ENCODE results near the gene DHTKD1.
"Not testable (repeated sequence)": the region's sequence is repeated elsewhere in the genome, so short reads cannot be mapped to it uniquely, and the experiment has no call there.

Gene DHTKD1

DNA sequence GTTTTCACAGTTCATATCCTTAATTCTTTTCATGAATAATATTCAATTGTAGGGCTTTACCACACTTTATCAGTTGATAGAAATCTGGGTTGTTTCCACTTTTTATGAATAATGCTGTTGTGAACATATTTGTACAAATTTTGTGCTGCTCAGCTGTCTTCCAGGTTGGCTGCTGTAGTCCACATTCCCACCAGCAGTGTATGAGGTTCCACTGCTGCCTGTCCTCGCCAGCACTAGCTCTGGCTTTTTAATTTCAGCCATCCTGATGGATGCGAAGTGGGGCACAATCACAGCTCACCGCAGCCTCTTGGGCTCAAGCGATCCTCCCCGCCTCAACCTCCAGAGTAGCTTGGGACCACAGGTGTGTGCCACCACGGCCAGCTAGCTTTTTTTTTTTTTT is 94.2 kb downstream of the DHTKD1 start:
- TF ChIP-seq, protein P1, sequence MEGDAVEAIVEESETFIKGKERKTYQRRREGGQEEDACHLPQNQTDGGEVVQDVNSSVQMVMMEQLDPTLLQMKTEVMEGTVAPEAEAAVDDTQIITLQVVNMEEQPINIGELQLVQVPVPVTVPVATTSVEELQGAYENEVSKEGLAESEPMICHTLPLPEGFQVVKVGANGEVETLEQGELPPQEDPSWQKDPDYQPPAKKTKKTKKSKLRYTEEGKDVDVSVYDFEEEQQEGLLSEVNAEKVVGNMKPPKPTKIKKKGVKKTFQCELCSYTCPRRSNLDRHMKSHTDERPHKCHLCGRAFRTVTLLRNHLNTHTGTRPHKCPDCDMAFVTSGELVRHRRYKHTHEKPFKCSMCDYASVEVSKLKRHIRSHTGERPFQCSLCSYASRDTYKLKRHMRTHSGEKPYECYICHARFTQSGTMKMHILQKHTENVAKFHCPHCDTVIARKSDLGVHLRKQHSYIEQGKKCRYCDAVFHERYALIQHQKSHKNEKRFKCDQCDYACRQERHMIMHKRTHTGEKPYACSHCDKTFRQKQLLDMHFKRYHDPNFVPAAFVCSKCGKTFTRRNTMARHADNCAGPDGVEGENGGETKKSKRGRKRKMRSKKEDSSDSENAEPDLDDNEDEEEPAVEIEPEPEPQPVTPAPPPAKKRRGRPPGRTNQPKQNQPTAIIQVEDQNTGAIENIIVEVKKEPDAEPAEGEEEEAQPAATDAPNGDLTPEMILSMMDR (IDR thresholded peaks at IDR 0.05; ENCODE audit: low read depth, low read length), result no peak

DNA sequence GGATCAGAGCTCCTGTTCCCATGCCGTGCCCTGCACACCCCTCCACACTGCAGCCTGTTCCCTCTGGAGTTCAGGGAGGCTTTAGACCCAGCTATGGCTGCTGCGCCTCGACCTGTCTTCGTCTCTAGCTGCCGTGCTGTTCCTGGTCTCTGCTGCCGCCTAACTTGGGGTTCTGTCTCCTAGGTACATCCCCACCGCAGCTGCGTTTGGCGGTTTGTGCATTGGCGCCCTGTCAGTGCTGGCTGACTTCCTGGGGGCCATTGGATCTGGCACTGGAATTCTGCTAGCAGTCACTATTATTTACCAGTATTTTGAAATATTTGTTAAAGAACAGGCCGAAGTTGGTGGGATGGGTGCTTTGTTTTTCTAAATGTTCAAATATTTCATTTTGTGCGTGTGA is 95.3 kb downstream of the DHTKD1 start:
- Histone ChIP-seq H3K36me3 (peaks cover 9% of the 10 kb centered on the region), H3K9me3 (no peaks in the 10 kb centered on the region), H3K4me1 (peaks cover 5% of the 10 kb centered on the region), H3K4me3 (ENCODE audit: low read depth, low read length) (no peak overlapping the region), H3K27me3 (no peaks in the 10 kb centered on the region; the same call in 1 of the 2 replicates)
- TF ChIP-seq, protein P1 (IDR thresholded peaks at IDR 0.05; ENCODE audit: low read depth, low read length), result no peak
- DNase-seq, result no peak

More for the DNA sequence above, 94.2 kb downstream of the DHTKD1 start:
- Histone ChIP-seq H3K9me3 (no peaks in the 10 kb centered on the region), H3K4me3 (ENCODE audit: low read depth, low read length) (no peak overlapping the region), H3K4me1 (peaks cover 5% of the 10 kb centered on the region), H3K36me3 (peaks cover 9% of the 10 kb centered on the region), H3K27me3 (no peaks in the 10 kb centered on the region; the same call in 1 of the 2 replicates)
- DNase-seq, result no peak

DNA sequence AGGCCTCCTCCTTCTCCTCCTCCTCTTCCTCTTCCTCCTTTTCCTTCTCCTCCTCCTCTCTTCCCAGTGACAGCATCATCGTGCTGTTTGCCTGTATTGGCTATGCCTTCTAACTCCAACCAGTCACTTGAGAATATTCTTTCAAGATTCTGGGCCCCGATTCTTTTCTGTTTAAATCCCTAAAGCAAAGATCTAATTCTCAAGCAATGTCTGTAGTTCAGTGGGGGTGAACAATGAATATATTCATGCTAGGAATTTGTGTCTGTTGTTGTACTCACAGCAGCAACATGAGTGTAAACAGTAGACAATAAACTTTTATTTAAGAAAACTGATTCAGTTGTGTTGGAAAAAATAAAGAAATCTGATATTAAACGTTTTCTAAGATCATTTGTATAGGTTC is 96.3 kb downstream of the DHTKD1 start:
- Histone ChIP-seq H3K36me3 (peaks cover 9% of the 10 kb centered on the region), H3K9me3 (no peaks in the 10 kb centered on the region), H3K4me1 (peaks cover 5% of the 10 kb centered on the region), H3K4me3 (ENCODE audit: low read depth, low read length) (no peak overlapping the region), H3K27me3 (no peaks in the 10 kb centered on the region; the same call in 1 of the 2 replicates)
- TF ChIP-seq, protein P1 (IDR thresholded peaks at IDR 0.05; ENCODE audit: low read depth, low read length), result no peak
- no peak for DNase-seq

DNA sequence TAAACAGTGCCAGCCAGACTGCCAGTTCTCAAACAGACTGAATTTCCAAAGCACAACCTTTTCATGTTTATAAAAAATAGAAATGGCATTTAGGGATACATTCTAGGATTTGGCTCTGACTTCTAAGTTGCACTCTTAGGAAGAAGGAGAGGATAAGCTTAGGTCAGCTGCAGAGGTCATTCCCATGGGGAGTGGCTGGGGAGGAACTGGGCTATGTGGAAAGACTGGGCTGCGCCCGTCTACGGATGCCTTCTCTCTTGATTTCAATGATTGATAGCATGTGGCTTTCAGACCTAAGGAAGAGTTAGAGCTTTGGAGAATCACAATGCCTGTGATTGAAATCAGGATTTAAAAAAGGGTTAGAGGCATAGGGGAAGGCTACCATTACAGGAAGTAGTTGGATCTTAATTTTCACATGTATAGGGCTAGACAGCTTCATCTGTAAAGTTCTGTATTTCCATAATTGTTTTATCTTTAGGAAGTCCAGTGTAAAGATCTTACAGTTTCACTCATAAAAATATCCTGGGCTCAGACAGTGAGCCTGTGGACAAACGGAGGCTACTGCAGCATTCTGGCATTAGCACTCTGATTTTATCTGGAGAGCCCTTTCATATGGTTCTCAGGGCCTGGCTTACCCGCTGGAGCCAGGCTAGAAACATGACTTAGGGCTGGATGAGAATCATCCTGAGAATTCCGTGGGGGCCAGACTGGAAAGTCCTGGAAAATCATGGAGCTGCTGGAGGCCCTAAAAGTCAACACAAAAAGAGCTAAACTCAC is 97.4 kb downstream of the DHTKD1 start:
- peaks cover 12% of the 10 kb centered on the region for H3K36me3 ChIP-seq
- no peak overlapping the region for H3K4me3 ChIP-seq (ENCODE audit: low read depth, low read length)
- DNase-seq, result peak; percentile 42
- H3K9me3 ChIP-seq, result no peaks in the 10 kb centered on the region
- TF ChIP-seq, protein P1 (IDR thresholded peaks at IDR 0.05; ENCODE audit: low read depth, low read length), result no peak
- peaks cover 5% of the 10 kb centered on the region for H3K4me1 ChIP-seq
- H3K27me3 ChIP-seq, result no peaks in the 10 kb centered on the region; the same call in 1 of the 2 replicates

DNA sequence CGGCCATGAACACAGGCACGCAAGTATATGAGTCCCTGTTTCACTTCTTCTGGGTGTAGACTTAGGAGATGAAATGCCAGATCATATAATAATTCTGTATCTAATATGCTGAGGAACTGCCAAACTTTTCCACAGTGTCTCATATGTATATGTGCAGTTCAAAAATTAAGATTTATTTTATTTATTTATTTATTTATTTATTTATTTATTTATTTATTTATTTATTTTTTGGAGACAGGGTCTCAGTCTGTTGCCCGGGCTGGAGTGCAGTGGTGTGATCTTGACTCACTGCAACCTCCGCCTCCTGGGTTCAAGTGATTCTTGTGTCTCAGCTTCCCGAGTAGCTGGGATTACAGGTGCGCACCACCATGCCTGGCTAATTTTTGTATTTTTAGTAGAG is 102.8 kb downstream of the DHTKD1 start:
- H3K9me3 ChIP-seq; DNase-seq; H3K4me1 ChIP-seq; H3K4me3 ChIP-seq (ENCODE audit: low read depth, low read length); H3K27me3 ChIP-seq: not testable (repeated sequence)
- H3K36me3 ChIP-seq, result peaks cover 38% of the 10 kb centered on the region

Measured in BE2C (cell line).